Activated naive CD8-positive, alpha-beta T cell (primary cell): ENCODE data around the gene RABL6.
"Not testable (repeated sequence)": the region's sequence is repeated elsewhere in the genome, so short reads cannot be mapped to it uniquely, and the experiment has no call there.

ENCODE experiments used
- H3K27ac Mint-ChIP-seq: one replicate; pipeline ENCODE4 v1.8.0; 2021; ENCODE audit warnings: mixed read lengths
- H3K27me3 Mint-ChIP-seq: one replicate; pipeline ENCODE4 v1.8.0; 2021; ENCODE audit warnings: mixed read lengths
- H3K36me3 Mint-ChIP-seq: one replicate; pipeline ENCODE4 v1.8.0; 2021; ENCODE audit warnings: mixed read lengths
- H3K4me1 Mint-ChIP-seq: one replicate; pipeline ENCODE4 v1.8.0; 2021; ENCODE audit warnings: low read depth, mixed read lengths
- H3K4me3 Mint-ChIP-seq: one replicate; pipeline ENCODE4 v1.8.0; 2021; ENCODE audit warnings: mild to moderate bottlenecking, mixed read lengths
- H3K9me3 Mint-ChIP-seq: one replicate; pipeline ENCODE4 v1.8.0; 2021; ENCODE audit warnings: low read depth, mixed read lengths

The RABL6 gene

DNA sequence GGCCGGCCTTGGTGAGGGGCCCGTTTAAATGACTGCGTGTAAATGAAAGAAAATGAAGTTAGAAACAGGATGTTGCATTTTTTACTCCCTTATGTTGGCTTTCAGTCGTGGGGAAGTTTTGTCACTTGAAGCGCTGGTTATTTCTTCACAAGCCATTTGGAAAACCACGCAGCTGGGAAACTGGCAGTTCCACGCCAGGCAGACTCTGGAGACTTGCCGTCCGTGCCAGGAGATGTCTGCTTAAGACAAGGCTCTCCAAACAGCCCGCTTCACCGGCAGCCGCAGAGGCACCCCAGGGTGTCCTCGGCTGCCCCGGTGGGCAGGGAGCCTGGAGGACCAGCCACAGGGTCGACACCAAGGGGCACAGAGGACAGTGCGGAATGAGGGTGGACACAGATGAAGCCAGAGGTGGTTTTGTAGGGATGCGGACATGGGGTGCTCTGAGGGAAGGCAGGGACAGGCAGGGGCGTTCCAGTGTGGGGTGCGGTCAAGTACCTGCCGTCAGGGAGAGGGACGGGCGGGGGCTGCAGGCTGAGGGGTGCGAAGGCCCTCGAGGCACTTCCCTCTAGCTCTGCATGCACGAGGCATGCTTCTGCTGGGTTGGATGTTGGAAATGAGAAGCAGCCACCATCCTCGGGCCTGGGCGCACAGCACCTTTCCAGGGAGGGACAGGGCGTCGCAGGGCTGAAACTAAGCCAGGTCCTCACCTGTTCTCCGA is 23.4 kb downstream of the RABL6 start:
- Mint-ChIP-seq H3K4me1 (no peaks in the 10 kb centered on the region), H3K27me3 (no peaks in the 10 kb centered on the region), H3K27ac (no peak overlapping the region), H3K9me3 (no peaks in the 10 kb centered on the region), H3K4me3 (no peak overlapping the region), H3K36me3 (no peaks in the 10 kb centered on the region)

DNA sequence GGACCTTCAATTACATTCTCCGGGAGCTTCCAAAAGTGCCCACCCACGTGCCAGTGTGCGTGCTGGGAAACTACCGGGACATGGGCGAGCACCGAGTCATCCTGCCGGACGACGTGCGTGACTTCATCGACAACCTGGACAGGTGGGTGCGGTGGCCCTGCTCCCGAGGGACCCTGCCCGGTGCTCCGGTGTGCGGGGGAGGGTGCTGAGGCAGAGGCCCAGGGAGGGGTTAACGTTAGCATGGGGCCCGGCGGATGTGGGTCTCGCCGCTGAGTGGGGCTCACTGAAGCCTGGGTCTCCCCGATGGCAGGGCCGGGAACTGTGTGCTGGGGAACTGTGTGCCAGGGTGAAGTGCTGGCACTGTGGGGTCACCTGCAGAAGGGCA is 24.0 kb downstream of the RABL6 start:
- H3K27ac Mint-ChIP-seq = no peak overlapping the region
- H3K4me3 Mint-ChIP-seq = no peak overlapping the region
- H3K27me3 Mint-ChIP-seq = no peaks in the 10 kb centered on the region
- no peaks in the 10 kb centered on the region for H3K4me1 Mint-ChIP-seq
- no peaks in the 10 kb centered on the region for H3K9me3 Mint-ChIP-seq
- no peaks in the 10 kb centered on the region for H3K36me3 Mint-ChIP-seq

DNA sequence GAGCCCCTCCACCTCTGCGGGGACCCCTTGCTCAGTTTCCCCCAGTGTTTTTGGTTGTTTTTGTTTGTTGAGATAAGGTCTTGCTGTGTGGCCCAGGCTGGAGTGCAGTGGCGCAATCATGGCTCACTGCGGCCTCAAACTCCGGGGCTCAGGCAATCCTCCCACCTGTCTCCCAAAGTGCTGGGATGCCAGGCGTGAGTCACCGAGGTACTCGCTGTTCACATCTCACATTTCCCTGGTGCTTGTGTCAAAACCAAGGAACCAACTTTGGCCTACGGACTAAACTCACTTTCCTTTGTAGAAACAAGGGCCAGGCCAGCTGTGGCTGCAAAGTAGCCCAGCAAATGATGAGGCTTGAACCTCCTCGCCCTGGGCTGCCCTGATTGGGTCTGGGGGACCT is 24.8 kb downstream of the RABL6 start:
- no peak overlapping the region for H3K4me3 Mint-ChIP-seq
- H3K9me3 Mint-ChIP-seq = no peaks in the 10 kb centered on the region
- no peak overlapping the region for H3K27ac Mint-ChIP-seq
- no peaks in the 10 kb centered on the region for H3K4me1 Mint-ChIP-seq
- H3K36me3 Mint-ChIP-seq = no peaks in the 10 kb centered on the region
- H3K27me3 Mint-ChIP-seq = no peaks in the 10 kb centered on the region

DNA sequence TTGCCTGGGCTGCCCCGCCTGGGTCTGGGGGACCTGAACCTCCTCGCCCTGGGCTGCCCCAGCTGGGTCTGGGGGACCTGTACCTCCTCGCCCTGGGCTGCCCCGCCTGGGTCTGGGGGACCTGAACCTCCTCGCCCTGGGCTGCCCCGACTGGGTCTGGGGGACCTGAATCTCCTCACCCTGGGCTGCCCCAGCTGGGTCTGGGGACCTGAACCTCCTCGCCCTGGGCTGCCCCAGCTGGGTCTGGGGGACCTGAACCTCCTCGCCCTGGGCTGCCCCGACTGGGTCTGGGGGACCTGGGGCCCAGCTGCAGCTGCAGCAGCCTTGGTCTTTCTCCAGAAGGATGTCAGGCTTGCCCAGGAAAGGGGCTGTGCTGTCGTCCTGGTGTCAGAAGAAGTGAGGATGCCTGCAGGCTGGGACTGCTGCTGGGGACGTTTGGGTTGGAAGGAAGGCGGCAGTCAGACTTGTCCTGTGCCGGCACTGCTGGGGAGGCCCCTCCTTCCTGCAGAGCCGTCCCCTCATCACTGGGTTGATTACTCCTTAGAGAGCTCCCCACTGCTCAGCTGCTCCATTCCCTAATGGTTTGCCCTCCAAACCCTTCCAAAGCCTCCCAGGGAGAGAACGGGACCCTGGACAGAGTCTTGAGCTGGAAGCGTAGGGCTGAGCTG is 25.8 kb downstream of the RABL6 start:
- H3K4me3 Mint-ChIP-seq, H3K27me3 Mint-ChIP-seq, H3K36me3 Mint-ChIP-seq, H3K4me1 Mint-ChIP-seq, H3K9me3 Mint-ChIP-seq, H3K27ac Mint-ChIP-seq: not testable (repeated sequence)

DNA sequence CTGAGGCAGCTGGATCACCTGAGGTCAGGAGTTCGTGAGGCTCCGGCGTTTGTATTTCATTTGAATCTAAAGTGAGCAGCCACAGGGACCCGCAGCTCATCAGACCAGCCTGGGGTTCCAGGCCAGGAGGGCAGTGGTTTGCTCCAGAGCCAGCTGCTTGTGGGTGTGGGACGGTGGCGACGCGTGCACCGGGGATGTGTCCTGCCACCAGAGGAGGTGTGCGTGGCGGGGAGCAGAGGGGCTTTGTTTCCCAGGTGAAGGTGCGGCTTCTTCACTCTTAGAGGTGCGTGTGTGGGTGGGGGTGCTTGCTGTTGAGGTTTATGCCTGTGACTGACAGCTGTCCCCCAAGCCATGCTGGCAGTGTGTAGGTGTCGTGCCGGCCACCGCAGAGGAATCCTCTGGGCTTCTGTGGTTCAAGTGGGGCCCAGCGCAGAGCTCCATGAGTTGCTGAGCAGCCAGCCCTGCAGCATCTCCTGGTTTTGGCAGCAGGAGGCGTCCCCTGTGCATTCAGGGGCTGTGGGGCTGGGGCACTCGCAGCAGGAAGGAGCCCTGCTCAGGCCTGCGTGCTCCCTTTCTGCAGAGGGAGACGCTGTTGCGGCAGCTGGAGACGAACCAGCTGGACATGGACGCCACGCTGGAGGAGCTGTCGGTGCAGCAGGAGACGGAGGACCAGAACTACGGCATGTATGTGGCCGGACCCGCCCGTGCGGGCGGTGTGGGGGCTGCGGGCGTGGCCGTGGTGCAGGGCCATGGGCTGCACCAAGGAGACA is 27.6 kb downstream of the RABL6 start:
- Mint-ChIP-seq H3K36me3 (peaks cover 3% of the 10 kb centered on the region), H3K27ac (no peak overlapping the region), H3K4me1 (peaks cover 3% of the 10 kb centered on the region), H3K9me3 (no peaks in the 10 kb centered on the region), H3K27me3 (no peaks in the 10 kb centered on the region), H3K4me3 (no peak overlapping the region)

DNA sequence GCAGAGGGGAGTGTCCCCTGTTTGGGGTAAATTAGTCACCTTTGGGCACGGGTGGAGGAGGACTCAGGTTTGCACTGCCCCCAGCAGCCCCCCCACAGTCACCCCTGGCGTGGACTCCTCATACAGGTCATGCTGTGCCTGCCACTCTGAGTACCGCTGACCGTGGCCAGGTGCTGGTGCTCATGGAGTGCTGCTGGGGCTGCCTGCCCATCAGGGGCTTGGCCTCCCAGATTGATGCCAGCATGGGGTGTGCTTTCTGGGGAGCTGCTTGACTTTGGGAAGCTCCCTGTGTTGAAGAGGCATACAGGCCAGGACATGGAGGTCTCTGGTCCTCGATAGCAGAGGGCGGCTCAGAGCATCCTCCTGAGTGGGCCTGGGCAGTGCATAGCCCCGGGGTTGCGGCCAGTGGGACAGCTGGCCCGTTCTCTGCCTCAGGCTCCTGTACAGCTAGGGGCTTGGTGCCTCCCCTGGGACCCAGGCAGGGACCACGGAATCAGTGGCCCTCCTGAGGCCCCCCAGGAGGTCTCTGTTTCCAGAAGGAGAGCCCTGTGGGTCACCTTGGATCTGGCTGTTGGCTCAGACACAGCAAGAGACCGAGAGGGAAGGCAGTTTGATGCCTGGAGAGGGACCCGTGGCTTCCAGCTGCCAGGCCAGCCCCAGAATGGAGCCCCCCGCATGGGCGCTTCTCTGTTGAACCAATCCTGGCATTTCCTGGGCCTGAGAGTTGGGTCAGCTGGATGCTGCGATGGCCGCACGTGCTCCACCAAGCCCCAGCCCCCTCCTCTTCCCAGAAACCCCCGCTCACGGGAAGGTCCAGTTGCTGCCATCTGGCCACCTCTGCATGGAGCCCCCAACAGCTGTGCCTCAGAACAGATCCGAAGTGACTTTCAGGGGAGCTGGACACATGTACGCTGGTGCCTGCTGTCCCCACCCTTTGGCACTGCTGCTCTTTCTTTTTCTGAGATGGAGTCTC is 28.5 kb downstream of the RABL6 start:
- peaks cover 3% of the 10 kb centered on the region for H3K4me1 Mint-ChIP-seq
- peaks cover 3% of the 10 kb centered on the region for H3K36me3 Mint-ChIP-seq
- H3K27ac Mint-ChIP-seq = no peak overlapping the region
- no peaks in the 10 kb centered on the region for H3K9me3 Mint-ChIP-seq
- H3K27me3 Mint-ChIP-seq = no peaks in the 10 kb centered on the region
- no peak overlapping the region for H3K4me3 Mint-ChIP-seq

DNA sequence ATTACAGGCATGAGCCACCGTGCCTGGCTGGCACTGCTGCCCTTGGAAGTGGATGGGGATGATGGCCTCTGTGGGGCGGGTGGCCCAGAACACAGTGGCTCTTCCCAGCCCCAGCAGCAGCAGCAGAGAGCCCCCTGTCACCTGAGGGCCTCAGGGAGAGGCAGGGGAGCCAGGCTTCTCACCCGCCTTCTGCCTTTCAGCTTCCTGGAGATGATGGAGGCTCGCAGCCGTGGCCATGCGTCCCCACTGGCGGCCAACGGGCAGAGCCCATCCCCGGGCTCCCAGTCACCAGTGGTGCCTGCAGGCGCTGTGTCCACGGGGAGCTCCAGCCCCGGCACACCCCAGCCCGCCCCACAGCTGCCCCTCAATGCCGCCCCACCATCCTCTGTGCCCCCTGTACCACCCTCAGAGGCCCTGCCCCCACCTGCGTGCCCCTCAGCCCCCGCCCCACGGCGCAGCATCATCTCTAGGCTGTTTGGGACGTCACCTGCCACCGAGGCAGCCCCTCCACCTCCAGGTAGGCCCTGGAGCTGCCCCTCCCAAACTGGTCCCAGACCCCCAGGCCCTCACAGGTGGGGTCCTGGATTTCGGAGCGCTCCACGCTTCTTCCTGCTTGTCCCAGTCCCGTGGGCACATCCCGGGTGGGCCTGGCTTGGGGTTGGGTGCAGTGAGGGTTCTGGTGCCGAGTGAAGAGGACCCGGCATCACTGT is 29.6 kb downstream of the RABL6 start:
- no peaks in the 10 kb centered on the region for H3K9me3 Mint-ChIP-seq
- no peak overlapping the region for H3K27ac Mint-ChIP-seq
- H3K4me1 Mint-ChIP-seq = peaks cover 6% of the 10 kb centered on the region
- H3K36me3 Mint-ChIP-seq = peaks cover 3% of the 10 kb centered on the region
- no peak overlapping the region for H3K4me3 Mint-ChIP-seq
- no peaks in the 10 kb centered on the region for H3K27me3 Mint-ChIP-seq

DNA sequence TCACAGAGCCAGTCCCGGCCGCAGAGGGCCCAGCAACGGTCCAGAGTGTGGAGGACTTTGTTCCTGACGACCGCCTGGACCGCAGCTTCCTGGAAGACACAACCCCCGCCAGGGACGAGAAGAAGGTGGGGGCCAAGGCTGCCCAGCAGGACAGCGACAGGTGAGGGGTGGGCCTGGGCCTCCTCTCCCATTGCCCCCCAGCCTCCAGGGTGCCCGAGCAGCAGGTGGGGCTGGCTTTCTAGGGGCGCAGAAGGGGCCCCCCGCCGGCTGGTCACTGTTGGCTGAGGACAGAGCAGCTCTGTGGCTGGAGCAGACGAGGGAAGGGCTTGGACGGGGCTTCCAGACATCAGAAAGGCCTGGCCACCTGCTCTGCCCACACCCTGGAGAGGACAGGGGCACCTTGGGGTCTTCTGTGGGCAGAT is 30.1 kb downstream of the RABL6 start:
- not testable (repeated sequence) for H3K9me3 Mint-ChIP-seq, H3K27me3 Mint-ChIP-seq, H3K4me1 Mint-ChIP-seq, H3K27ac Mint-ChIP-seq, H3K36me3 Mint-ChIP-seq, H3K4me3 Mint-ChIP-seq

DNA sequence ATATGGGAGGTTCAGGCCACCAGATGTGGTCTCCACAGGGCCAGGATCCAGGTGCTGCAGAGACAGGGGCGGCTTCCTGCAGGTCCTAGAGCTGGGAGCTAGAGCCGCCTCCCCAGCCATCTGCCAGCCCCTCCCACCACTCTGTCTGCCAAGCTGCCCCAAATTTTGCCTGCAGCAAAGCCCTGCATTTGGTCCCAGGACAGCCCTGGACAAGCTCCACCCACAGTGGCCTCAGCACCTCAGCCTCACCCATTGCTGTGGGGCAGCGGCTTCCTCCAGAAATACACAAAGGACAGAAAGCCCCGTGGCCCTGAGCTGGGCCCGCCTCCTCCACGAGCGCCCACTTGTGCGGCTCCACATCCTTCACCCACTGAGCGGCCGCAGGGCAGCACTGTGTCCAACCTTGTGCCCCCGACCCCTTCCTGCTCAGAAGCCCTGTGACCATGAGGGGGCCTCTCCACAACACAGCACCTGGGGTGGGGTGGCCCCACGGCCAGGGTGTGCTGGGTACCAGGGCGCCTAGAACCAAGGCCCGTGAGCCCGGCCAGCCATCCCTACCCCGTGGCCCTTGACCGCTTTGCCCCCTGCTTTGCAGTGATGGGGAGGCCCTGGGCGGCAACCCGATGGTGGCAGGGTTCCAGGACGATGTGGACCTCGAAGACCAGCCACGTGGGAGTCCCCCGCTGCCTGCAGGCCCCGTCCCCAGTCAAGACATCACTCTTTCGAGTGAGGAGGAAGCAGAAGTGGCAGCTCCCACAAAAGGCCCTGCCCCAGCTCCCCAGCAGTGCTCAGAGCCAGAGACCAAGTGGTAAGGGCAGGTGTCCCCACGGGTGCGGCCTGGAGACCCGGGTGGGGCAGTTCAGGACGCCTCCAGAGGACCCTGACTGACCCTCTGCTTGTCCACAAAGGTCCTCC is 30.8 kb downstream of the RABL6 start:
- no peaks in the 10 kb centered on the region for H3K27me3 Mint-ChIP-seq
- H3K4me3 Mint-ChIP-seq = no peak overlapping the region
- H3K9me3 Mint-ChIP-seq = no peaks in the 10 kb centered on the region
- H3K27ac Mint-ChIP-seq = no peak overlapping the region
- peaks cover 3% of the 10 kb centered on the region for H3K36me3 Mint-ChIP-seq
- H3K4me1 Mint-ChIP-seq = peaks cover 10% of the 10 kb centered on the region

DNA sequence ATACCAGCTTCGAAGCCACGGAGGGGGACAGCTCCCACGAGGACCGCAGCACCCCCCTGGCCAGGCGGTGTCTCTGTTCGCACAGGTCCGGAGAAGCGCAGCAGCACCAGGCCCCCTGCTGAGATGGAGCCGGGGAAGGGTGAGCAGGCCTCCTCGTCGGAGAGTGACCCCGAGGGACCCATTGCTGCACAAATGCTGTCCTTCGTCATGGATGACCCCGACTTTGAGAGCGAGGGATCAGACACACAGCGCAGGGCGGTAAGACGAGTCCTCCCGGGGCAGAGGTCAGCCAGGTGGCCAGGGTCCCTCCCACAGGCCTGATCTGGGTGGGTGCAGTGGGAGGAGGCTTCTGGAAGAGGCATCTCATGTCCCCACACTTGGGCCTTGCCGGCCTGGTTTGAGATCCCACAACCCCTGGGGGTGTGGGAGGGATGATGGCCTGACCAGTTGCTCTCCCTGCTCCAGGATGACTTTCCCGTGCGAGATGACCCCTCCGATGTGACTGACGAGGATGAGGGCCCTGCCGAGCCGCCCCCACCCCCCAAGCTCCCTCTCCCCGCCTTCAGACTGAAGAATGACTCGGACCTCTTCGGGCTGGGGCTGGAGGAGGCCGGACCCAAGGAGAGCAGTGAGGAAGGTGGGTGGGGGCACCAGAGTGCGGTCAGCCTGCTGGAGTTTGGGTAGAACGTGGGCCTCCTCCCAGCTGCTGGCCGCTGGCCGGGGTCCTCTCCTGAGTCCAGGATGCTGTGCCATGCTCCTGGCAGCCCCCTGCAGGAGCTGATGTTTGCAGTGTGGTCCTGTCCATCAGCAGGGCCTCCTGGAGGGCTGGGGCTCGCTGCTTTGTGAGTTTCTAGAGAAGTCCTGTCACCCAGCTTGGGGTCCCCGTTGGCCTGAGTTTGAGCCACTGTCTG is 31.7 kb downstream of the RABL6 start:
- Mint-ChIP-seq H3K4me1 (peaks cover 11% of the 10 kb centered on the region), H3K9me3 (no peaks in the 10 kb centered on the region), H3K4me3 (no peak overlapping the region), H3K27me3 (no peaks in the 10 kb centered on the region), H3K27ac (peak overlapping the region; percentile 54), H3K36me3 (peaks cover 3% of the 10 kb centered on the region)

DNA sequence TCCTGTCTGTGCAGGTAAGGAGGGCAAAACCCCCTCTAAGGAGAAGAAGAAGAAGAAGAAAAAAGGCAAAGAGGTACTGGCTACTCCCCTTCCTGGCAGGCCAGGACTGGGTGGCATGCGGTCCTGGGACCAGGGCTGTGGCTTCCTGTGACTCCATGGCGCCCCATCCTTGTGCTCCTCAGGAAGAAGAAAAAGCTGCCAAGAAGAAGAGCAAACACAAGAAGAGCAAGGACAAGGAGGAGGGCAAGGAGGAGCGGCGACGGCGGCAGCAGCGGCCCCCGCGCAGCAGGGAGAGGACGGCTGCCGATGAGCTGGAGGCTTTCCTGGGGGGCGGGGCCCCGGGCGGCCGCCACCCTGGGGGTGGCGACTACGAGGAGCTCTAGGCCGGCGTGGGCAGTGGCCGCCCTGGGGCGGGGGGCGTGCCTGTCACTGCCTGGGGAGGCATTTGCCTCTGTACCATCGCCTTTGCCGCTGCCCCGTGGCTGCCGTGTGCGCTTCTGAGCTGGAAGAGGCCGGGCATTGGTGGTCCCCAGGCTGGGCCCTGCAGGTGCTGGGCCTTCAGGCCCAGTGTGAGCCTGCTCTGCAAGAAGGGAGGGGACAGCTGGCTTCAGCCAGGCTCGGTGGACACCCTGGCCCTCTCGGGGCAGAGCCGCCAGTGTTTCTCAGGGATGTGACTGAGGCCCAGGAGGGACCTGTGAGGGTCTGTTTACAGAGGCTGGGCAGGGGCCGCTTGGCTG is 32.6 kb downstream of the RABL6 start:
- H3K4me3 Mint-ChIP-seq = no peak overlapping the region
- no peaks in the 10 kb centered on the region for H3K9me3 Mint-ChIP-seq
- H3K4me1 Mint-ChIP-seq = peaks cover 12% of the 10 kb centered on the region
- peaks cover 3% of the 10 kb centered on the region for H3K36me3 Mint-ChIP-seq
- no peaks in the 10 kb centered on the region for H3K27me3 Mint-ChIP-seq
- H3K27ac Mint-ChIP-seq = peak overlapping the region; percentile 54
